ENCODE measurements around the gene OSBPL9.

OSBPL9 gene

GRCh38 chr1:51741121-51741681 lies 124.3 kb downstream of the OSBPL9 start:
- no peak for DNase-seq

GRCh38 chr1:51744506-51745303 lies 127.8 kb downstream of the OSBPL9 start:
- DNase-seq = no peak

- no peak for DNase-seq
Observed at GRCh38 chr1:51745304-51745570, 128.3 kb downstream of the OSBPL9 start.

GRCh38 chr1:51749151-51749550 lies 132.3 kb downstream of the OSBPL9 start:
- no peak for DNase-seq

GRCh38 chr1:51750218-51750617 lies 133.3 kb downstream of the OSBPL9 start:
- no peak for DNase-seq

GRCh38 chr1:51750729-51751128 lies 133.8 kb downstream of the OSBPL9 start:
- DNase-seq = no peak

- no peak for DNase-seq
Observed at GRCh38 chr1:51752073-51752948, 135.4 kb downstream of the OSBPL9 start.

- no peak for DNase-seq
Observed at GRCh38 chr1:51753969-51754368, 137.1 kb downstream of the OSBPL9 start.

- no peak for DNase-seq
Observed at GRCh38 chr1:51754666-51755065, 137.8 kb downstream of the OSBPL9 start.

GRCh38 chr1:51755437-51755836 lies 138.5 kb downstream of the OSBPL9 start:
- no peak for DNase-seq

GRCh38 chr1:51756290-51756689 lies 139.4 kb downstream of the OSBPL9 start:
- no peak for DNase-seq

- DNase-seq = no peak
Observed at GRCh38 chr1:51758310-51758709, 141.4 kb downstream of the OSBPL9 start.

GRCh38 chr1:51760872-51761271 lies 144.0 kb downstream of the OSBPL9 start:
- DNase-seq = no peak

- no peak for DNase-seq
Observed at GRCh38 chr1:51761351-51761750, 144.5 kb downstream of the OSBPL9 start.

GRCh38 chr1:51768971-51769588 lies 152.2 kb downstream of the OSBPL9 start:
- peak; percentile 38 to 68 for DNase-seq

GRCh38 chr1:51776408-51776807 lies 159.5 kb downstream of the OSBPL9 start:
- no peak for DNase-seq

- DNase-seq = no peak
Observed at GRCh38 chr1:51780927-51781326, 164.0 kb downstream of the OSBPL9 start.

- no peak for DNase-seq
Observed at GRCh38 chr1:51784997-51785421, 168.1 kb downstream of the OSBPL9 start.

GRCh38 chr1:51788938-51789337 lies 172.0 kb downstream of the OSBPL9 start:
- peak in 1 of 2 experiments; percentile 5 for DNase-seq

GRCh38 chr1:51789342-51789741 lies 172.4 kb downstream of the OSBPL9 start:
- DNase-seq = no peak

GRCh38 chr1:51790385-51790784 lies 173.5 kb downstream of the OSBPL9 start:
- no peak for DNase-seq

- no peak for DNase-seq
Observed at GRCh38 chr1:51791888-51792287, 175.0 kb downstream of the OSBPL9 start.

- DNase-seq = no peak
Observed at GRCh38 chr1:51792864-51793263, 176.0 kb downstream of the OSBPL9 start.
